Ascending aorta (tissue), 2 donors: ENCODE data around the gene TNFRSF25. TPM values are rescaled to one million over a fixed set of nuclear protein-coding genes. Genes with fewer than 3 reads are reported as not detected.

Experiments
- DNase-seq, 2 donors: peaks; one replicate each; pipeline ENCODE4 v3.0.0-alpha.2; 2019; ENCODE audit warnings: low spot score in 2 of 2
- H3K27ac ChIP-seq, 2 donors: fragments of 200-600 bp; sonication (generic); one replicate each; pipeline ENCODE4 v1.5.1; 2016 to 2017; ENCODE audit warnings: mild to moderate bottlenecking in 1 of 2
- H3K27me3 ChIP-seq: fragments of 200-600 bp; sonication (generic); one replicate; pipeline ENCODE4 v1.5.1; 2017
- H3K36me3 ChIP-seq, 2 donors: fragments of 200-600 bp; sonication (generic); one replicate each; pipeline ENCODE4 v1.5.1; 2016
- H3K4me1 ChIP-seq, 2 donors: fragments of 200-600 bp; sonication (generic); one replicate each; pipeline ENCODE4 v1.5.1; 2016 to 2017; ENCODE audit warnings: mild to moderate bottlenecking in 1 of 2
- H3K4me3 ChIP-seq, 2 donors: fragments of 200-600 bp; sonication (generic); one replicate each; pipeline ENCODE4 v1.5.1; 2016 to 2017; ENCODE audit warnings: mild to moderate bottlenecking in 1 of 2
- H3K9me3 ChIP-seq, 2 donors: fragments of 200-600 bp; sonication (generic); one replicate each; pipeline ENCODE4 v1.5.1; 2016
- intact Hi-C: fragments of 100-400 bp; cut with DNase I; formaldehyde crosslinking; loops from one replicate; pipeline ENCODE4 v1.15.1; 2023
- total RNA-seq: library from RNA; depleted of rRNA; stranded (reverse); fragments of >200 nt; gene quantifications from one replicate; pipeline ENCODE4 v1.1.0, GENCODE V29; 2016
- TF ChIP-seq, protein P1 (sequence below), 3 experiments: fragments of 200-600 bp in 2 of 3; fragments of 450-650 bp in 1 of 3; sonication (generic) in 2 of 3; IDR thresholded peaks; one replicate each; pipeline ENCODE4 v1.5.1; 2016 to 2019; ENCODE audit warnings: antibody characterized with exemption in 3 of 3, mild to moderate bottlenecking in 1 of 3, moderate library complexity in 1 of 3

The TNFRSF25 gene
- total RNA-seq, 1 donor from 2014 or later = 18.0 TPM

- Histone ChIP-seq H3K27me3 (peaks cover 42% of the 10 kb centered on the region), H3K27ac (no peak overlapping the region), H3K4me3 (peak overlapping the region; percentile 46 to 60), H3K36me3 (no peaks in the 10 kb centered on the region), H3K4me1 (peaks cover 7 to 14% of the 10 kb centered on the region in 2 donors), H3K9me3 (no peaks in the 10 kb centered on the region)
- TF ChIP-seq, protein P1, sequence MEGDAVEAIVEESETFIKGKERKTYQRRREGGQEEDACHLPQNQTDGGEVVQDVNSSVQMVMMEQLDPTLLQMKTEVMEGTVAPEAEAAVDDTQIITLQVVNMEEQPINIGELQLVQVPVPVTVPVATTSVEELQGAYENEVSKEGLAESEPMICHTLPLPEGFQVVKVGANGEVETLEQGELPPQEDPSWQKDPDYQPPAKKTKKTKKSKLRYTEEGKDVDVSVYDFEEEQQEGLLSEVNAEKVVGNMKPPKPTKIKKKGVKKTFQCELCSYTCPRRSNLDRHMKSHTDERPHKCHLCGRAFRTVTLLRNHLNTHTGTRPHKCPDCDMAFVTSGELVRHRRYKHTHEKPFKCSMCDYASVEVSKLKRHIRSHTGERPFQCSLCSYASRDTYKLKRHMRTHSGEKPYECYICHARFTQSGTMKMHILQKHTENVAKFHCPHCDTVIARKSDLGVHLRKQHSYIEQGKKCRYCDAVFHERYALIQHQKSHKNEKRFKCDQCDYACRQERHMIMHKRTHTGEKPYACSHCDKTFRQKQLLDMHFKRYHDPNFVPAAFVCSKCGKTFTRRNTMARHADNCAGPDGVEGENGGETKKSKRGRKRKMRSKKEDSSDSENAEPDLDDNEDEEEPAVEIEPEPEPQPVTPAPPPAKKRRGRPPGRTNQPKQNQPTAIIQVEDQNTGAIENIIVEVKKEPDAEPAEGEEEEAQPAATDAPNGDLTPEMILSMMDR (IDR thresholded peaks at IDR 0.05) = no peak
- intact Hi-C loops = no loop called here
- DNase-seq = no peak
These were observed 46.6 kb downstream of the TNFRSF25 start for GRCh38 chr1:6419397-6419803.

GRCh38 chr1:6418668-6419396 is 47.1 kb downstream of the TNFRSF25 start:
- intact Hi-C loops = no loop called here
- Histone ChIP-seq H3K9me3 (no peaks in the 10 kb centered on the region), H3K27me3 (peaks cover 40% of the 10 kb centered on the region), H3K27ac (no peak overlapping the region), H3K4me3 (peak overlapping the region; percentile 46 to 60), H3K36me3 (no peaks in the 10 kb centered on the region), H3K4me1 (peaks cover 7 to 14% of the 10 kb centered on the region in 2 donors)
- TF ChIP-seq, protein P1 (IDR thresholded peaks at IDR 0.05) = no peak
- no peak for DNase-seq

DNA sequence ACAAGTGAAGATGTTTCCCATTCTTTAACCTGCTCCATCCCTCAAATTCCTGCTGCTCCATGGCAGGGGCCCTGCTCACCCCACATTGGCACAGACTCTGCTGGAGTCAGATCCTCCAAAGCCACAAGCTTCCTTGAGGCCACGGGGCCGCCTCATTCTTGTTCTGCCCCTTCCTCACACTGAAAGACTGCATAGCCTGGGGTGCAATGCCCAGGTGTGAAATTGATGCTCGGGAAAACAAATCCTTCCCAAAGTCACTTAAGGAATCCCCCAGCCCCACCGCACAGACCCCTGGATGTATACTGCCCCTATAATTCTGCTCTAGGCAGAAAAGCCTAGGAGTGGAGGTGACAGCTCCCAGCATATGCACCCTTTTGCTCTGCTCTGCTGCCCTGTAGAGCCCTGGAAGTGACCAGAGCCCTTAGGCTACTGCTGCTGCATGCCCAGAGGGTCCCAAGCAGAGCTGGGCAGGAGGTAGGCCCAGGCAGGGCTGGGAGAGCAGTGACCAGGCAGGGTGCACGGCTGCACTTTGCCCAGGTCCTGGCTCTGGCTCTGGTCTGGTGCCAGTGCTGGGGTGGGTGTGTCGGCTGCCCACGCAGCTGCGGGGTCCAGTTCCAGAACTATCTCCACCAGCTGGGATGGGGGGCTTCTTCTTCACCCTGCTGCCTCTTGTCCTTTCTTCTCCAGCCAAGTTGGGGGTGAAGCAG is 47.9 kb downstream of the TNFRSF25 start:
- TF ChIP-seq, protein P1 (IDR thresholded peaks at IDR 0.05) = no peak
- no peak for DNase-seq
- Histone ChIP-seq H3K27ac (no peak overlapping the region), H3K4me3 (no peak overlapping the region), H3K36me3 (no peaks in the 10 kb centered on the region), H3K9me3 (no peaks in the 10 kb centered on the region), H3K27me3 (peaks cover 40% of the 10 kb centered on the region), H3K4me1 (peaks cover 7 to 8% of the 10 kb centered on the region in 2 donors)
- intact Hi-C loops = no loop called here

- no peak for DNase-seq
- no peaks in the 10 kb centered on the region for H3K9me3 ChIP-seq
- no peak overlapping the region for H3K4me3 ChIP-seq
- intact Hi-C loops = no loop called here
- no peak overlapping the region for H3K27ac ChIP-seq
- no peaks in the 10 kb centered on the region for H3K36me3 ChIP-seq
- TF ChIP-seq, protein P1 (IDR thresholded peaks at IDR 0.05) = no peak
- peaks cover 6 to 7% of the 10 kb centered on the region in 2 donors for H3K4me1 ChIP-seq
- H3K27me3 ChIP-seq = peaks cover 40% of the 10 kb centered on the region
These were observed 49.1 kb downstream of the TNFRSF25 start for GRCh38 chr1:6416906-6417305.

- TF ChIP-seq, protein P1 (IDR thresholded peaks at IDR 0.05) = no peak
- intact Hi-C loops = no loop called here
- Histone ChIP-seq H3K9me3 (no peaks in the 10 kb centered on the region), H3K27ac (no peak overlapping the region), H3K27me3 (peaks cover 40% of the 10 kb centered on the region), H3K4me3 (no peak overlapping the region), H3K36me3 (no peaks in the 10 kb centered on the region), H3K4me1 (peaks cover 6 to 7% of the 10 kb centered on the region in 2 donors)
- no peak for DNase-seq
These were observed 49.7 kb downstream of the TNFRSF25 start for GRCh38 chr1:6416295-6416656.
